Measurements from ENCODE around the gene SPECC1L.
A peak's percentile ranks its signal among the peaks of the same experiment; 100 is the strongest.

SPECC1L gene

GRCh38 chr22:24428751-24429410 is 158.2 kb downstream of the SPECC1L start:
- no peak for DNase-seq (ENCODE audit: low spot score)

GRCh38 chr22:24429411-24430365 is 159.1 kb downstream of the SPECC1L start:
- DNase-seq (ENCODE audit: low spot score): no peak

- no peak for DNase-seq (ENCODE audit: low spot score)
These were observed 160.0 kb downstream of the SPECC1L start for GRCh38 chr22:24430431-24431308.

- no peak for DNase-seq (ENCODE audit: low spot score)
These were observed 160.8 kb downstream of the SPECC1L start for GRCh38 chr22:24431309-24432034.

GRCh38 chr22:24432059-24432853 is 161.6 kb downstream of the SPECC1L start:
- DNase-seq (ENCODE audit: low spot score): no peak

GRCh38 chr22:24433001-24433827 is 162.6 kb downstream of the SPECC1L start:
- DNase-seq (ENCODE audit: low spot score): no peak

- DNase-seq (ENCODE audit: low spot score): no peak
These were observed 163.3 kb downstream of the SPECC1L start for GRCh38 chr22:24433828-24434470.

GRCh38 chr22:24434471-24435322 is 164.1 kb downstream of the SPECC1L start:
- no peak for DNase-seq (ENCODE audit: low spot score)

- DNase-seq (ENCODE audit: low spot score): no peak
These were observed 164.7 kb downstream of the SPECC1L start for GRCh38 chr22:24435323-24435645.

GRCh38 chr22:24435861-24436371 is 165.3 kb downstream of the SPECC1L start:
- DNase-seq (ENCODE audit: low spot score): no peak

GRCh38 chr22:24436553-24436952 is 165.9 kb downstream of the SPECC1L start:
- no peak for DNase-seq (ENCODE audit: low spot score)

GRCh38 chr22:24437091-24437490 is 166.5 kb downstream of the SPECC1L start:
- no peak for DNase-seq (ENCODE audit: low spot score)

- DNase-seq (ENCODE audit: low spot score): no peak
These were observed 167.2 kb downstream of the SPECC1L start for GRCh38 chr22:24437741-24438328.

- no peak for DNase-seq (ENCODE audit: low spot score)
These were observed 169.7 kb downstream of the SPECC1L start for GRCh38 chr22:24440270-24440717.

- peak; percentile 3 for DNase-seq (ENCODE audit: low spot score)
These were observed 170.2 kb downstream of the SPECC1L start for GRCh38 chr22:24440718-24441405.

GRCh38 chr22:24441406-24442351 is 171.0 kb downstream of the SPECC1L start:
- peak; percentile 8 for DNase-seq (ENCODE audit: low spot score)

Data from HuH-7.5 (cell line).